AG04449 (cell line): ENCODE data around the gene HPSE2.

Source experiments
- CTCF ChIA-PET: fragments of 350-600 bp; formaldehyde crosslinking; extraction: SDS; loops from one replicate; lab custom pipeline; 2021; ENCODE audit warnings: antibody characterized with exemption; lab: Yijun Ruan, JAX
- POLR2A ChIA-PET: fragments of 400-600, 350-600 bp; formaldehyde crosslinking; extraction: SDS; loops from one replicate; lab custom pipeline; 2020; ENCODE audit warnings: antibody characterized with exemption, inconsistent platforms; lab: Yijun Ruan, JAX
- DNase-seq: peaks from one replicate; pipeline ENCODE4 v3.0.0-alpha.2; 2010; ENCODE audit warnings: low read depth, low spot score
- H3K4me3 ChIP-seq: 2 replicates; pipeline ENCODE4 v1.5.1; 2011; ENCODE audit warnings: low read depth, mild to moderate bottlenecking, control low read depth, low read length
- CTCF ChIP-seq: IDR thresholded peaks from one replicate; pipeline ENCODE4 v1.5.1; 2011; ENCODE audit warnings: mild to moderate bottlenecking, moderate library complexity, low read length, control low read depth, inconsistent platforms; ENCODE audit not compliant: insufficient read depth; ENCODE audit errors: missing control alignments

HPSE2 gene

GRCh38 chr10:98925651-98926050 is 310.0 kb downstream of the HPSE2 start:
- no peak for DNase-seq
- POLR2A ChIA-PET: no interaction called here
- no peak for TF ChIP-seq CTCF
- no peak overlapping the region for H3K4me3 ChIP-seq
- CTCF ChIA-PET: no interaction called here

- CTCF ChIA-PET: no interaction called here
- POLR2A ChIA-PET: no interaction called here
- no peak for DNase-seq
- H3K4me3 ChIP-seq: no peak overlapping the region
- no peak for TF ChIP-seq CTCF
Measured at GRCh38 chr10:98924526-98924925, 311.1 kb downstream of the HPSE2 start.

- ChIA-PET POLR2A (no interaction called here), CTCF (no interaction called here)
- H3K4me3 ChIP-seq: no peak overlapping the region
- TF ChIP-seq CTCF: no peak
- DNase-seq: no peak
Measured at GRCh38 chr10:98921316-98921715, 314.3 kb downstream of the HPSE2 start.

- POLR2A ChIA-PET: no interaction called here
- no peak for DNase-seq
- H3K4me3 ChIP-seq: no peak overlapping the region
- TF ChIP-seq CTCF: no peak
- CTCF ChIA-PET: no interaction called here
Measured at GRCh38 chr10:98920807-98921206, 314.8 kb downstream of the HPSE2 start.

GRCh38 chr10:98920360-98920759 is 315.3 kb downstream of the HPSE2 start:
- CTCF ChIA-PET: no interaction called here
- DNase-seq: no peak
- POLR2A ChIA-PET: no interaction called here
- no peak overlapping the region for H3K4me3 ChIP-seq
- no peak for TF ChIP-seq CTCF

GRCh38 chr10:98919899-98920298 is 315.8 kb downstream of the HPSE2 start:
- TF ChIP-seq CTCF: no peak
- CTCF ChIA-PET: no interaction called here

More at GRCh38 chr10:98919899-98920298, 315.8 kb downstream of the HPSE2 start:
- POLR2A ChIA-PET: no interaction called here
- no peak overlapping the region for H3K4me3 ChIP-seq
- no peak for DNase-seq
